Mammary epithelial cell (primary cell): ENCODE results near the gene POLR3K.

Experiments
- CTCF ChIP-seq, 2 donors: IDR thresholded peaks in 1 of 2; conservative IDR thresholded peaks in 1 of 2; 2 replicates each; pipeline ENCODE4 v1.5.1; 2011 to 2012; ENCODE audit warnings: inconsistent platforms in 2 of 2, low read length in 2 of 2, mild to moderate bottlenecking in 2 of 2, control low read depth in 1 of 2, low read depth in 1 of 2; ENCODE audit not compliant: insufficient read depth in 1 of 2; ENCODE audit errors: extremely low read depth in 1 of 2
- EZH2 ChIP-seq: IDR thresholded peaks from 2 replicates; pipeline ENCODE4 v1.6.1; 2012; ENCODE audit warnings: low read length, inconsistent platforms, borderline replicate concordance

GRCh38 chr16:62968-63391 is 9.6 kb upstream of the POLR3K start:
- TF ChIP-seq CTCF (conservative IDR thresholded peaks at IDR 0.05 in 1 of 2, IDR thresholded peaks at IDR 0.05 in 1 of 2; ENCODE audit: extremely low read depth in 1 of 2, insufficient read depth in 1 of 2, low read depth in 1 of 2, low read length in 2 of 2) (no peak), EZH2 (no peak)
